ENCODE results near the gene HSPBAP1.
A peak's percentile ranks its signal among the peaks of the same experiment; 100 is the strongest.

HSPBAP1 gene

GRCh38 chr3:122793568-122794416 is at the start of gene HSPBAP1:
TSS of gene HSPBAP1 (minus strand) at chr3:122793831. CDS start at chr3:122793680, 151 bp downstream.
- DNase-seq (ENCODE audit: extremely low read depth in 1 of 2, low read depth in 1 of 2) = peak; percentile 64 to 83

GRCh38 chr3:122835590-122835989 is 42.0 kb upstream of the HSPBAP1 start:
- DNase-seq (ENCODE audit: extremely low read depth in 1 of 2, low read depth in 1 of 2) = no peak

- no peak for DNase-seq (ENCODE audit: extremely low read depth in 1 of 2, low read depth in 1 of 2)
Observed at GRCh38 chr3:122828281-122828680, 34.6 kb upstream of the HSPBAP1 start.

- DNase-seq (ENCODE audit: extremely low read depth in 1 of 2, low read depth in 1 of 2) = no peak
Observed at GRCh38 chr3:122826278-122826677, 32.6 kb upstream of the HSPBAP1 start.

- DNase-seq (ENCODE audit: extremely low read depth in 1 of 2, low read depth in 1 of 2) = no peak
Observed at GRCh38 chr3:122825460-122825859, 31.8 kb upstream of the HSPBAP1 start.

GRCh38 chr3:122824465-122825381 is 31.1 kb upstream of the HSPBAP1 start:
- DNase-seq (ENCODE audit: extremely low read depth in 1 of 2, low read depth in 1 of 2) = no peak

GRCh38 chr3:122816587-122816986 is 23.0 kb upstream of the HSPBAP1 start:
- DNase-seq (ENCODE audit: extremely low read depth in 1 of 2, low read depth in 1 of 2) = no peak

GRCh38 chr3:122810734-122811133 is 17.1 kb upstream of the HSPBAP1 start:
- DNase-seq (ENCODE audit: extremely low read depth in 1 of 2, low read depth in 1 of 2) = no peak

- DNase-seq (ENCODE audit: extremely low read depth in 1 of 2, low read depth in 1 of 2) = no peak
Observed at GRCh38 chr3:122803977-122804376, 10.3 kb upstream of the HSPBAP1 start.

GRCh38 chr3:122802323-122802722 is 8.7 kb upstream of the HSPBAP1 start:
- no peak for DNase-seq (ENCODE audit: extremely low read depth in 1 of 2, low read depth in 1 of 2)

GRCh38 chr3:122800706-122801237 is 7.1 kb upstream of the HSPBAP1 start:
- no peak for DNase-seq (ENCODE audit: extremely low read depth in 1 of 2, low read depth in 1 of 2)

- no peak for DNase-seq (ENCODE audit: extremely low read depth in 1 of 2, low read depth in 1 of 2)
Observed at GRCh38 chr3:122800031-122800430, 6.4 kb upstream of the HSPBAP1 start.

GRCh38 chr3:122799322-122799721 is 5.7 kb upstream of the HSPBAP1 start:
- no peak for DNase-seq (ENCODE audit: extremely low read depth in 1 of 2, low read depth in 1 of 2)

GRCh38 chr3:122797291-122797690 is 3.7 kb upstream of the HSPBAP1 start:
- DNase-seq (ENCODE audit: extremely low read depth in 1 of 2, low read depth in 1 of 2) = no peak

GRCh38 chr3:122795674-122796195 is 2.1 kb upstream of the HSPBAP1 start:
- no peak for DNase-seq (ENCODE audit: extremely low read depth in 1 of 2, low read depth in 1 of 2)

GRCh38 chr3:122794779-122795673 is 1.4 kb upstream of the HSPBAP1 start, which contains the start of gene SLC49A4:
TSS of gene SLC49A4 (plus strand) at chr3:122795069. CDS start at chr3:122795193, 124 bp downstream.
- peak in 1 of 2 donors; percentile 54 for DNase-seq (ENCODE audit: extremely low read depth in 1 of 2, low read depth in 1 of 2)

- no peak for DNase-seq (ENCODE audit: extremely low read depth in 1 of 2, low read depth in 1 of 2)
Observed at GRCh38 chr3:122794483-122794778, 800 bp upstream of the HSPBAP1 start.

GRCh38 chr3:122789585-122790273 is 3.9 kb downstream of the HSPBAP1 start:
- no peak for DNase-seq (ENCODE audit: extremely low read depth in 1 of 2, low read depth in 1 of 2)

GRCh38 chr3:122787872-122788271 is 5.8 kb downstream of the HSPBAP1 start:
- no peak for DNase-seq (ENCODE audit: extremely low read depth in 1 of 2, low read depth in 1 of 2)

- DNase-seq (ENCODE audit: extremely low read depth in 1 of 2, low read depth in 1 of 2) = no peak
Observed at GRCh38 chr3:122786066-122786465, 7.6 kb downstream of the HSPBAP1 start.
